GM20000 (cell line): ENCODE data around the gene KIAA0232.
A peak's percentile ranks its signal among the peaks of the same experiment; 100 is the strongest.

Experiments used
- DNase-seq: peaks from one replicate; pipeline ENCODE4 v3.0.0; 2012; ENCODE audit warnings: low spot score
- TF ChIP-seq, protein P1 (sequence below): IDR thresholded peaks from 2 replicates; pipeline ENCODE4 v1.5.1; 2012; ENCODE audit warnings: mild to moderate bottlenecking, control low read depth; ENCODE audit errors: extremely low read depth, missing control alignments

Gene KIAA0232

DNA sequence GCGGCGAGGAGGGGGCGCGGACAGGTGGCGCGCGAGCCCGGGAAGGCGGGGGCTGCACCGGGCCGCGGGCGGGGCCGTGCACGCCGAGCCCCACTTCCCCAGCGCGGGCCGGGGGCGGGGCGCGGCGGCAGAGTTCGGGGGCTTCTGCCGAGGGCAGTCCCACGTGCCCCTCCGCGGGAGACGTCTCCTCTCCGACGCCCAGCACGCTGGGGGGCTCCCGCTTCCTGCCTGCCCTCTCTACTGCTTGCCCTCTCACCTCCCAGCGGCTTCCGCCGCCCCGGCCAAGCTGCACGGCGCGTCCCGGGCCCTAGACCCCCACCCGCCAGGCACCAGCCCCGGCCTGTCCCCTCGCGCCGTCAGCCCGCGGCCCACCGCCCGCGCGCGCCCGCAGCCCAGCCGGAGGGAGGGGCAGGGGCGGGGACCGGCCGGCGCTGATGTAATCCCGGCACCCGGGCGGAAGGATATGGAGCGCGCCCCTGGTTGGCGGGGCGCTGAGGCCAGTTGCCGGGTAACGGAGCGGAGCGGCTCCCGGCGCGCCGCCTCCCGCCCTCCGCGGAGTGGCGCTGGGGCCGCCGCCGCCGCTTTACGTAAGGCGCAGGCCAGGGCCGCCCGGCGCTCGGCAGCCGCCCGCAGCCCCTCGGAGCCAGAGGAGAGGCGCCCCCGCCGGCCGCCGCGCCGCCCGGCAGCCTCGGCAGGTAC, at the start of gene KIAA0232:
Gene KIAA0232, plus strand, starts transcription at position 581 of the 699 bp plus-strand sequence. CDS start 41,727 bp downstream, outside the sequence.
- TF ChIP-seq, protein P1, sequence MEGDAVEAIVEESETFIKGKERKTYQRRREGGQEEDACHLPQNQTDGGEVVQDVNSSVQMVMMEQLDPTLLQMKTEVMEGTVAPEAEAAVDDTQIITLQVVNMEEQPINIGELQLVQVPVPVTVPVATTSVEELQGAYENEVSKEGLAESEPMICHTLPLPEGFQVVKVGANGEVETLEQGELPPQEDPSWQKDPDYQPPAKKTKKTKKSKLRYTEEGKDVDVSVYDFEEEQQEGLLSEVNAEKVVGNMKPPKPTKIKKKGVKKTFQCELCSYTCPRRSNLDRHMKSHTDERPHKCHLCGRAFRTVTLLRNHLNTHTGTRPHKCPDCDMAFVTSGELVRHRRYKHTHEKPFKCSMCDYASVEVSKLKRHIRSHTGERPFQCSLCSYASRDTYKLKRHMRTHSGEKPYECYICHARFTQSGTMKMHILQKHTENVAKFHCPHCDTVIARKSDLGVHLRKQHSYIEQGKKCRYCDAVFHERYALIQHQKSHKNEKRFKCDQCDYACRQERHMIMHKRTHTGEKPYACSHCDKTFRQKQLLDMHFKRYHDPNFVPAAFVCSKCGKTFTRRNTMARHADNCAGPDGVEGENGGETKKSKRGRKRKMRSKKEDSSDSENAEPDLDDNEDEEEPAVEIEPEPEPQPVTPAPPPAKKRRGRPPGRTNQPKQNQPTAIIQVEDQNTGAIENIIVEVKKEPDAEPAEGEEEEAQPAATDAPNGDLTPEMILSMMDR, result peak; percentile 5
- peak; percentile 99 for DNase-seq

- TF ChIP-seq, protein P1, result no peak
- DNase-seq, result no peak
These were observed 49.0 kb upstream of the KIAA0232 start for GRCh38 chr4:6733358-6734164.

DNA sequence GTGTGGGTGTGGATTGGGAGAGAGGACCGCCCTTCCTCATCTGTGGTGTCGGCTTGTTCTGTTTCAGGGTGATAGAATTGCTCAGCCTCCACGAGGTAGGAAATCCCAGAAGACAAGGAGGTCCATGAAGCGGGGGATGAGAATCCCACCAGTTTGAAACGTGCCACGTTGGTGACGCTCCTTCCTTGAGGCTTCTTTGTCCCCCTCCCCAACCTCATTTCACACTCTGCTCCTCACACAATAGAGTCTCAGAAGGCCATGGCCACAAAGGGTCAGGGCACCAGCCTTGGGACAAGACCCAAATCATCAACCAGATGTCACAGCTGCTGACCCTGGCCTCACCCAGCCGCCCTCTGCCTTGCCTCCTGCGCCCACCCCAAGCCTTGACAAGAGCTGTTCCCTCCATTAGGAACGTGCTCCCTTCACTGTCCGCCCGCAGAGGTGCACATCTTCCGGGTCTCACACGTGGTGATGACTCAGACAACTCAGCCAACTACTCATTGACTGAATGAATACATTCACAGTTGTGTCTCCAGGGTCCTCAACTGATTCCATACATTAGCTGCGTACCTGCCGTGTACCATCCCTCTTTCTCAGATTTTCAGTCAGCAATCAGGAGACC, 48.3 kb upstream of the KIAA0232 start:
- TF ChIP-seq, protein P1, result no peak
- DNase-seq, result no peak

GRCh38 chr4:6739920-6740319, 42.6 kb upstream of the KIAA0232 start:
- no peak for DNase-seq
- TF ChIP-seq, protein P1, result no peak

DNA sequence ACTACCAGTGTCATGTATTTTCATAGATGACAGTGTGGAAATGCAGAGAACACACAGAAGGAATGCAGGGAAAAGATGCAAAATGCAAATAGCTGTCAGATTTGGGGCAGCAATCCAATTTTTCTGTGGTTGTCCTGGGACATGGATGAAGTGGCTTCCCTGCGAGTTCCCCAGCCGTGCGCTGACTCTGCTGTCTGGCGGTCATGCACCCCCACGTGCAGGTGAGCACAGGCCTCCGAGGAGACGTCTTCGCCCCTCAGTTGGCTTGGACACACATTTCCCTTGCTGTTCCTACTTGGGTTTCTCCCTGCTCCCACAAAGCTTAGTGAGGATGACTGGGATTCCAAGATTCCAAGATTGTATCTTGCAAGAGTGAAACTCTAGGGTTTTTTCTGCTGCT, 42.2 kb upstream of the KIAA0232 start:
- no peak for DNase-seq

GRCh38 chr4:6742507-6742906, 40.0 kb upstream of the KIAA0232 start:
- DNase-seq, result no peak
- TF ChIP-seq, protein P1, result no peak

More for the DNA sequence above, 42.2 kb upstream of the KIAA0232 start:
- TF ChIP-seq, protein P1, result no peak

DNA sequence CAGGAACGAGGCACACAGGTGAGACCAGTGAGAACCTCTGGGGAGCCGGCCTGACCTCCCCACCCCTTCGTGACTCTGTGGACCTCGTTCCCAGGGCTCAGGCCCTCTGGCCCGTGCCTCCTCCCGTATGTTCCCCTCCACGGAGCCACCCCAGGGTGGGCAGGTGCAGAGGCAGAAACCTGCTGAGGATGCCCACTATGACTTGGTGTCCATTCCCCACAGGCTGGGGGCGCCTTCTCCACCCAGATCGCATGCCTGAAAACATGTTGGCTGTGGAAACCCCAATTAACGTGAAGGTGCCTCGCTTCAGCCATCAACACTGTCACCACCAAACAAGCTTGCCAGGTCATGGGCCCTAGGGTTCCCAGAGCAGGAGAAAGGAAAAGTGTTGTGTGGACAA, 39.5 kb upstream of the KIAA0232 start:
- DNase-seq, result no peak
- TF ChIP-seq, protein P1, result no peak
